A549 (cell line): ENCODE data around the gene PLCXD3. TPM values are rescaled to one million over a fixed set of nuclear protein-coding genes. Genes with fewer than 3 reads are reported as not detected.

Experiments used
- ATAC-seq, 2 experiments: fragments of 200-7000 bp in 1 of 2; fragments of >200 bp in 1 of 2; cut with Nextera tagmentation in 1 of 2; cut with Tn5 transposase in 1 of 2; 3 replicates each; pipeline versions ENCODE4 v1.8.0 to v1.9.1; 2018 to 2020; ENCODE audit warnings: mild to moderate bottlenecking in 1 of 2, moderate library complexity in 1 of 2
- CTCF ChIA-PET: fragments of 300-600 bp; sonication (Branson Sonifier 250); formaldehyde crosslinking; extraction: SDS; loops from one replicate; lab custom pipeline; 2021; ENCODE audit warnings: antibody characterized with exemption, inconsistent platforms; lab: Yijun Ruan, JAX
- POLR2A ChIA-PET: fragments of 350-600 bp; formaldehyde crosslinking; extraction: SDS; loops from one replicate; lab custom pipeline; 2021; ENCODE audit warnings: antibody characterized with exemption, inconsistent platforms; lab: Yijun Ruan, JAX
- DNase-seq, 2 experiments: peaks; one replicate each; pipeline versions ENCODE4 v3.0.0 to v3.0.0-alpha.2; 2011 to 2016; ENCODE audit warnings: low read depth in 1 of 2, low spot score in 1 of 2
- FAIRE-seq: peaks from 2 replicates; lab custom pipeline; 2011; peaks lifted over from hg19 to GRCh38; lab: Jason Lieb, UNC
- H3K27ac ChIP-seq, 2 experiments: fragments of >200 bp; sonication (Bioruptor Twin); formaldehyde crosslinking; 3 replicates each; pipeline ENCODE4 v1.5.1; 2016 to 2017
- H3K4me1 ChIP-seq: fragments of >200 bp; sonication (Bioruptor Twin); formaldehyde crosslinking; 3 replicates; pipeline ENCODE4 v1.6.1; 2016
- H3K4me2 ChIP-seq: fragments of >200 bp; sonication (Bioruptor Twin); formaldehyde crosslinking; 3 replicates; pipeline ENCODE4 v1.6.1; 2016
- H3K4me3 ChIP-seq: fragments of >200 bp; sonication (Bioruptor Twin); formaldehyde crosslinking; 3 replicates; pipeline ENCODE4 v1.5.1; 2016
- H3K9me3 ChIP-seq: fragments of >200 bp; sonication (Bioruptor Twin); formaldehyde crosslinking; 3 replicates; pipeline ENCODE4 v1.6.1; 2016
- ATOH8 ChIP-seq: fragments of 250-450 bp; sonication (Bioruptor Pico); IDR thresholded peaks from 2 replicates; pipeline ENCODE4 v1.5.0; 2020; ENCODE audit warnings: low read depth, mild to moderate bottlenecking, moderate library complexity
- BCL3 ChIP-seq: fragments of >200 bp; sonication (Bioruptor Twin); formaldehyde crosslinking; IDR thresholded peaks from 3 replicates; pipeline ENCODE4 v1.6.1; 2016
- CEBPB ChIP-seq, 2 experiments: fragments of >200 bp in 1 of 2; sonication (Bioruptor Twin) in 1 of 2; formaldehyde crosslinking in 1 of 2; IDR thresholded peaks; 2 replicates each; pipeline ENCODE4 v1.6.1; 2012 to 2016
- CHD2 ChIP-seq: fragments of 150-350 bp; IDR thresholded peaks from 2 replicates; pipeline ENCODE4 v1.6.1; 2014; ENCODE audit warnings: low read length; ENCODE audit not compliant: partially characterized antibody
- CHD4 ChIP-seq: fragments of 200-600 bp; sonication (generic); IDR thresholded peaks from 2 replicates; pipeline ENCODE4 v1.6.1; 2016; ENCODE audit warnings: antibody characterized with exemption, mild to moderate bottlenecking, borderline replicate concordance
- FOSL2 ChIP-seq, 2 experiments: fragments of 450-650 bp in 1 of 2; fragments of >200 bp in 1 of 2; sonication (Bioruptor Twin) in 1 of 2; formaldehyde crosslinking; IDR thresholded peaks; 2 replicates each; pipeline versions ENCODE4 v1.5.0 to v1.6.1; 2016 to 2020; ENCODE audit warnings: mild to moderate bottlenecking in 1 of 2, moderate library complexity in 1 of 2
- FOXS1 ChIP-seq: fragments of 250-450 bp; sonication (Bioruptor Pico); IDR thresholded peaks from 2 replicates; pipeline ENCODE4 v1.5.0; 2020; ENCODE audit warnings: mild to moderate bottlenecking, moderate library complexity
- GATA3 ChIP-seq: IDR thresholded peaks from 2 replicates; pipeline ENCODE4 v1.6.1; 2012; ENCODE audit warnings: borderline replicate concordance
- HMGXB4 ChIP-seq: fragments of 250-450 bp; sonication (Bioruptor Pico); IDR thresholded peaks from 2 replicates; pipeline ENCODE4 v1.5.0; 2021; ENCODE audit warnings: mild to moderate bottlenecking, moderate library complexity, borderline replicate concordance
- HOXB13 ChIP-seq: fragments of 250-450 bp; sonication (Bioruptor Pico); IDR thresholded peaks from 2 replicates; pipeline ENCODE4 v1.5.0; 2020; ENCODE audit warnings: low read depth, mild to moderate bottlenecking, moderate library complexity
- HOXB5 ChIP-seq: fragments of 250-450 bp; sonication (Bioruptor Pico); IDR thresholded peaks from 2 replicates; pipeline ENCODE4 v1.5.0; 2020; ENCODE audit warnings: mild to moderate bottlenecking, moderate library complexity
- JUNB ChIP-seq: fragments of >200 bp; sonication (Bioruptor Twin); formaldehyde crosslinking; IDR thresholded peaks from 2 replicates; pipeline ENCODE4 v1.6.1; 2016
- MAFK ChIP-seq: fragments of 450-650 bp; IDR thresholded peaks from 2 replicates; pipeline ENCODE4 v1.6.1; 2014; ENCODE audit not compliant: partially characterized antibody
- MAX ChIP-seq: IDR thresholded peaks from 2 replicates; pipeline ENCODE4 v1.6.1; 2012
- PBX3 ChIP-seq: IDR thresholded peaks from 2 replicates; pipeline ENCODE4 v1.6.1; 2012
- PHF8 ChIP-seq: fragments of 200-600 bp; sonication (generic); IDR thresholded peaks from 2 replicates; pipeline ENCODE4 v1.6.1; 2016; ENCODE audit warnings: low read depth, mild to moderate bottlenecking, antibody characterized with exemption, moderate library complexity, borderline replicate concordance
- POLR2AphosphoS2 ChIP-seq: conservative IDR thresholded peaks from 2 replicates; pipeline ENCODE4 v1.6.1; 2012; ENCODE audit warnings: low read length, improper control_type of control experiment, inconsistent platforms
- RARB ChIP-seq: fragments of 250-450 bp; sonication (Bioruptor Pico); IDR thresholded peaks from 2 replicates; pipeline ENCODE4 v1.8.0; 2021; ENCODE audit warnings: mild to moderate bottlenecking, moderate library complexity
- RFX5 ChIP-seq: fragments of 450-650 bp; IDR thresholded peaks from 2 replicates; pipeline ENCODE4 v1.7.1; 2014; ENCODE audit warnings: antibody characterized with exemption, mild to moderate bottlenecking, moderate library complexity
- SMC3 ChIP-seq: fragments of >200 bp; sonication (Bioruptor Twin); formaldehyde crosslinking; IDR thresholded peaks from 3 replicates; pipeline ENCODE4 v1.6.1; 2018; ENCODE audit warnings: inconsistent platforms
- TP53 ChIP-seq: fragments of 250-450 bp; sonication (Bioruptor Pico); IDR thresholded peaks from 2 replicates; pipeline ENCODE4 v1.5.0; 2021; ENCODE audit warnings: mild to moderate bottlenecking, moderate library complexity
- WGBS: methylation state at CpG from one replicate; pipeline ENCODE4 v1.1.6; 2017; ENCODE audit errors: missing lambda C conversion rate; 5-methylcytosine and 5-hydroxymethylcytosine counted together
- polyA plus RNA-seq, 4 experiments: library from polyadenylated mRNA; depleted of rRNA in 3 of 4; stranded (reverse); fragments of >200 nt; fragmentation: RNase III in 1 of 4; extraction: RNeasy Plus Mini Kit Qiagen cat#74134 plus additional on column Dnase treatment in 1 of 4; gene quantifications; 2 replicates in 3 of 4; 3 replicates in 1 of 4; pipeline ENCODE4 v1.2.3, GENCODE V29; 2011 to 2017

Gene PLCXD3
- polyA plus RNA-seq, 2 of the 4 experiments (the other 2 are of a cell fraction) = 1.2 to 1.6 TPM

GRCh38 chr5:41410307-41410706 is 100.1 kb downstream of the PLCXD3 start:
- FAIRE-seq (no peak), DNase-seq (no peak), ATAC-seq (no peak)
- no peak overlapping the region for H3K4me3 ChIP-seq
- POLR2A ChIA-PET = no interaction called here
- TF ChIP-seq FOXS1 (CRISPR knock-in tag) (no peak), CEBPB (IDR thresholded peaks at IDR 0.05) (peak; percentile 66 to 92; a peak in 3 of 4 replicates), SMC3 (no peak)
- no peaks in the 10 kb centered on the region for H3K9me3 ChIP-seq
- peak overlapping the region; percentile 80 to 87 for H3K27ac ChIP-seq
- peaks cover 89% of the 10 kb centered on the region for H3K4me1 ChIP-seq
- CTCF ChIA-PET = interaction anchor here (0.6 to 1.6 kb wide), 2 partner anchors 141 to 430 kb away, joined by 3 read pairs; no protein-coding TSS in a partner anchor
- 53% methylated on average over 9 of the region's 9 CpGs for WGBS
- H3K4me2 ChIP-seq = peak overlapping the region; percentile 31

- peaks cover 85% of the 10 kb centered on the region for H3K4me1 ChIP-seq
- H3K4me3 ChIP-seq = no peak overlapping the region
- ATAC-seq (peak in 1 of 2 experiments; percentile 25; a peak in 2 of 6 replicates), FAIRE-seq (no peak), DNase-seq (no peak)
- peak overlapping the region; percentile 85 to 87 for H3K27ac ChIP-seq
- CTCF ChIA-PET = no interaction called here
- POLR2A ChIA-PET = no interaction called here
- peak overlapping the region; percentile 57 for H3K4me2 ChIP-seq
- TF ChIP-seq ATOH8 (CRISPR knock-in tag) = no peak
- TF ChIP-seq TP53 (CRISPR knock-in tag) = no peak
- TF ChIP-seq MAX = no peak; the same call in 1 of the 2 replicates
- no peak for TF ChIP-seq RARB (CRISPR knock-in tag)
- peak; percentile 73 for TF ChIP-seq FOSL2 (IDR thresholded peaks at IDR 0.05)
- TF ChIP-seq FOSL2 (CRISPR knock-in tag; IDR thresholded peaks at IDR 0.05) = peak; percentile 75
- TF ChIP-seq RFX5 = no peak
- TF ChIP-seq GATA3 = no peak; the same call in 1 of the 2 replicates
- TF ChIP-seq HOXB5 (CRISPR knock-in tag) = no peak
- TF ChIP-seq POLR2AphosphoS2 = no peak
- no peak for TF ChIP-seq MAFK
- TF ChIP-seq CHD4 = no peak
- TF ChIP-seq CHD2 = no peak
- TF ChIP-seq CEBPB (IDR thresholded peaks at IDR 0.05) = 0 out of 4 replicates have a peak, but pooled peaks of 1 of the 2 experiments have one; percentile 19
- TF ChIP-seq PHF8 = no peak
- no peak for TF ChIP-seq HOXB13 (CRISPR knock-in tag)
- no peak for TF ChIP-seq PBX3
- no peak for TF ChIP-seq HMGXB4 (CRISPR knock-in tag)
- TF ChIP-seq JUNB = peak; percentile 71
- no peak for TF ChIP-seq SMC3
- TF ChIP-seq BCL3 = 0 out of 3 replicates have a peak, but pooled peaks have one; percentile 25
- WGBS = 30% methylated on average over 6 of the region's 6 CpGs
- H3K9me3 ChIP-seq = no peaks in the 10 kb centered on the region
These were observed 101.5 kb downstream of the PLCXD3 start for GRCh38 chr5:41408676-41409443.
